Esophagus squamous epithelium (tissue), 4 donors: ENCODE data around the gene ELF5.

Experiments
- POLR2A ChIP-seq, 4 donors: fragments of 450-650 bp; IDR thresholded peaks; one replicate each; pipeline ENCODE4 v1.6.1; 2017; ENCODE audit warnings: antibody characterized with exemption in 4 of 4, mild to moderate bottlenecking in 4 of 4, moderate library complexity in 3 of 4
- TF ChIP-seq, protein P1 (sequence below), 6 experiments: fragments of 450-650 bp in 4 of 6; fragments of 200-600 bp in 2 of 6; sonication (generic) in 2 of 6; IDR thresholded peaks; one replicate each; pipeline ENCODE4 v1.5.1; 2016 to 2019; ENCODE audit warnings: antibody characterized with exemption in 6 of 6, mild to moderate bottlenecking in 4 of 6, moderate library complexity in 4 of 6

DNA sequence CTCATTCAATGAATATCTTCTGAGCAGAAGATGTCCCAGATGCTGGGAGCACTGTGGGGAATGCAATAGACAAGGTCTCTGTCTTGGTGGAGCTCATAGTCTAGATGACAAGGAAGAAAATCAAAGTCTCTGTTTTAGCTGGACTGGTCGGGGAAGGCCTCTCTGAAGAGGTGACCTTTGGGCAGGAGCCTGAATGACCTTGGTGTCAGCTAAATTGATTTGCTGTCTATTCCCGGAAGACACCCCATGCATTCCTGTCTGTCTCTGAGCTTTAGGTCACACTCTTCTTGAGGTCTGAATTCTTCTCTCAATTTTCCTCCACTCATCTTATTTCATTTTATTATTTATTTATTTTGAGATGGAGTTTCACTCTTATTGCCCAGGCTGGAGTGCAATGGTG is 14.5 kb upstream of the ELF5 start:
- TF ChIP-seq, protein P1, sequence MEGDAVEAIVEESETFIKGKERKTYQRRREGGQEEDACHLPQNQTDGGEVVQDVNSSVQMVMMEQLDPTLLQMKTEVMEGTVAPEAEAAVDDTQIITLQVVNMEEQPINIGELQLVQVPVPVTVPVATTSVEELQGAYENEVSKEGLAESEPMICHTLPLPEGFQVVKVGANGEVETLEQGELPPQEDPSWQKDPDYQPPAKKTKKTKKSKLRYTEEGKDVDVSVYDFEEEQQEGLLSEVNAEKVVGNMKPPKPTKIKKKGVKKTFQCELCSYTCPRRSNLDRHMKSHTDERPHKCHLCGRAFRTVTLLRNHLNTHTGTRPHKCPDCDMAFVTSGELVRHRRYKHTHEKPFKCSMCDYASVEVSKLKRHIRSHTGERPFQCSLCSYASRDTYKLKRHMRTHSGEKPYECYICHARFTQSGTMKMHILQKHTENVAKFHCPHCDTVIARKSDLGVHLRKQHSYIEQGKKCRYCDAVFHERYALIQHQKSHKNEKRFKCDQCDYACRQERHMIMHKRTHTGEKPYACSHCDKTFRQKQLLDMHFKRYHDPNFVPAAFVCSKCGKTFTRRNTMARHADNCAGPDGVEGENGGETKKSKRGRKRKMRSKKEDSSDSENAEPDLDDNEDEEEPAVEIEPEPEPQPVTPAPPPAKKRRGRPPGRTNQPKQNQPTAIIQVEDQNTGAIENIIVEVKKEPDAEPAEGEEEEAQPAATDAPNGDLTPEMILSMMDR (IDR thresholded peaks at IDR 0.05), result no peak
- TF ChIP-seq POLR2A (IDR thresholded peaks at IDR 0.05), result no peak
